GM12892 (cell line): ENCODE results near the gene PROZ.

Source experiments
- POLR2A ChIP-seq: IDR thresholded peaks from 2 replicates; pipeline ENCODE4 v1.6.1; 2011; ENCODE audit warnings: low read depth, low read length, control low read depth
- POLR2AphosphoS5 ChIP-seq: IDR thresholded peaks from 2 replicates; pipeline ENCODE4 v1.6.1; 2011; ENCODE audit warnings: low read depth, low read length, control low read depth

- TF ChIP-seq POLR2A (no peak), POLR2AphosphoS5 (no peak)
Measured at GRCh38 chr13:113140677-113141600, 17.5 kb upstream of the PROZ start.
